Measurements from ENCODE around the gene LHX6.

Gene LHX6

DNA sequence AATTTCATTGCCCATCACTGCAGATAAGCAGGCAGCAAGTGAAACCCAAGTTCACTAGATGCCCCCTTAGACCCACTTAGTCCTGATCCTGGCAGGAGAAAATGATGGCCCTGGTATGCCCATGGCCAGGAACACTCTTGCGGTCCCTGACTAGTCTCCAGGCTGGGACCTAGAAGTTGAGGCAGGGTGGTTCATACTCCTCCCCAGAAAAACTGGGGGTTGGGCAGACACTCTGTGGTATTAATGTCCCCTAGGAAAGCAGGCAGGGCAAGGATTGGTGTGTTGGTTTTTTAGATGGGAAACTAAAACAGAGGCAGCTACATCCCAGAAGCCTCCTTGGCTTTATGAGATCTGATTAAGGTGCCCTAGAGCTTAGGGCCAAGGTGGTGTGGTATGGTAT, 13.1 kb downstream of the LHX6 start:
- DNase-seq: no peak

DNA sequence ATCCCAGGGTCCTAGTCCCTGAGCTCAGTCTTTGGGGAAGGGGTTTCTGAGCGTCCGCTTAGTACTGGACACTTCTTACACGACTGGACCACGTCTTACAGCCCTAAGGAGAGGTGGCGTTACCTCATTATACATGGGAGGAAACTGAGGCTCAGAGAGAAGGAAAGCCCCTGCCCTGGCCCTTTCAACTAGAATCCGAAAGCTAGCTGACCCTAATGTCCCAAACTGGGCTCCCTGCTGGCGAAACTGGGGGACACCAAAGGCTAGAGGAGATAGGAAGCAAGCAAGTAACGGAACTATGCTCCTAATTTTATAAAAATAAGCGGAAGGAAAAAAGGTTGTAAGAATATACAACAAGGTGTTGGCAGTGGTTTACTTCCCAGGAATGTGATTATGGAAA, 14.2 kb downstream of the LHX6 start:
- DNase-seq: no peak

- DNase-seq: peak; percentile 47 to 54
Measured at GRCh38 chr9:122213589-122214413, 15.0 kb downstream of the LHX6 start.

GRCh38 chr9:122213102-122213588, 15.6 kb downstream of the LHX6 start:
- no peak for DNase-seq

DNA sequence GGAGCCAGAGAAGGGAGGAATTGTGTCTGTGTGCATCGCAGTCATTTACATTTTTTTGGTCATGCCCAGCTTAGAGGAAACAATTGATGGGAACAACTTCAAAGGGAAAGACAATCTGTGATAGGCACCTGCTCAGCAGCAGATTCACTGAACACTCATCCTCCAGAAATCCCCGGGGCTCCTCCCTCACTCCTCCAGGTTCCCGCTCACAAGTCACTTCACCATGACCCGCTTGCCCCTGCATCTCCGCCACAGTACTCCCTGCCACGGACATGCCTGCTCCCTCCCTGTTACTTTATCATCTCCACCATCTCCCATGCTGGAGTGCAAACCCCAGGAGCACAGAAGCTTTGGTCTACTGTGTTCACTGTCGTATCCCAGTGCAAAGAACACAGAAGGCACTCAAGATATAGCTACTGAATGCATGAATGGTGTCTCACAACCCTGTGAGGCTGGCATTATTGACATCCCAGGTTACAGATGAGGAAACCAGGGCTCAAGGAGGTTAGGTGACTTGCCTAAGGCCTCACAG, 16.2 kb downstream of the LHX6 start:
- DNase-seq: no peak

- no peak for DNase-seq
Measured at GRCh38 chr9:122209451-122209850, 19.3 kb downstream of the LHX6 start.

DNA sequence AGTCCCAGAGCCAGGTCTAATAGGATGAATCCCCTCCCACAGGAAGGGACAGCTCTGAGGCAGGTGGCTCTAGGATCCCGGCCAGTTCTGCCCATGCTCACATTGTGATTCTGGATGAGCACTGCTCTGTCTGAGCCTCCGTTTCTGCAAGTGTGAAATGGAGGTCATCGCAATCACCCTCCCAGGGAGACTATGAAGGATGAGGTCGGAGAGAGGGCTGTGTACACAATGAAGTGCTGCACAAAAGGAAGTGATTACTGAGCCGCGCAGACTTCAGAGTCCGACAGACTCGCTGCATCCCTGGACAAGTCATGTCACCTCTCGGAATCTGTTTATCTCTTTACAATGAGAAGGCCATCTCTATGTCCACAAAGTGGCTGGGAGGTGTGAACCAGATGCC, 21.7 kb downstream of the LHX6 start:
- DNase-seq: no peak

DNA sequence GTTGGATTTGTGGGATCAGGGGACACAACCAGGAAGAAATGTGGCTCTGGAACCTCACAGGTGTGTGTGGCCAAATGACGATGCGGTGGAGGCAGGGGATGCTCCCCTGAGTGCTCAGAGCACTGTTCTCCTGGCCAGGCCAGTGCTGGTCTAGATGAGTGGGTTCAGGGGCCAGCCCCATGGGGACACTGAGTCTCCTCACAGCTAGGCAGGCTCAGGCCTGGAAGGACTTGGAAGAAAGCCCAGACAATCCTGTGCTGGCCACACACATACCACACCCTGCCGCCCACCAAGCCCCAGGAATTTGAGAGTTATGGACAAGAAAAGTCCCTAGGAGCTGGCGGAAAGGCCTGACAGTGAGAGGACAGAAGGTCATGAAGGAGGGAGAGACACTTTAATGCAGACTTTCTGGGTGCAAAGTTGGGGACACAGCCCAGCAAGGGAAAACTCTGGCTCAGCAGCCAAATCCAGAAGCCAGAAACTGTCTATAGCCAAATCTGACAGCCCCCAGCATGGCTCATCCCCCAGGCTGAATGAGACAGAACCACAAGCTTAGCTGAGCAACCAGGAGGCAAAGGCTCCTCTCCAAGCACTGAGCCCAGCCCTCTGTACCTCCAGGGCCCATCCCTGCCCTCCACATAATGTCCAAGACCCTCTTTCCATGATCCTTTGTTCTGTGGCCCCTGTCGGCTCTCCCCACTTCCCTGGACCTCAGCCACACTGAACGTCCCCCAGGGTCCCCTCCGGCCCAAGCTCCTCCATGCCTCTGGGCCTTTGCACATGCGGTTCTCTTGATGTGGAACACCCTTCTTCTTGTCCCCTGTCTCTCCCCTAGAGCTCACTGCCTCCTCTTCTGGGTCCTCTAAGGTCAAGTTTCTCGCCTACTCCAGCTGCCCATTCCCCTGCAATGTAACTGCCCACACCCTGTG, 22.4 kb downstream of the LHX6 start:
- no peak for DNase-seq

DNA sequence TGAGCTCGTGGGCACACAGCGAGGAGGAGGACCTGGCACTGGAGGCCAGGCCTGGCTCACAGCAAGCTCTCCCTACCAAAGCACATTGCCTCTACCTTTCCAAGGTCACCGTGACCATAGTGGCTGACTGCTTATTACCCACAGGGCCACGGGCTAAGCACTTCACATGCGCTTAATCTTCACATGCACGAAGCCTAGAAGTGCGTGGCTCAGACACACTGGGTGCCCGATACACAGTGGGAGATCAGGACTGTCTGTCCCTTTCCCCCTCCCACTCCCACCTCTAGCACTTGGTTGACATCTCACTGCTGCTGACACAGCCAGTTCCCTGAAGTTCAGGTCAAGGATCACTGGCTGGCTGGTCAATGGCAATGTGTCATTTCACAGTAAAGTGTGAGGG, 23.6 kb downstream of the LHX6 start:
- no peak for DNase-seq

GRCh38 chr9:122204491-122204890, 24.3 kb downstream of the LHX6 start:
- DNase-seq: no peak

DNA sequence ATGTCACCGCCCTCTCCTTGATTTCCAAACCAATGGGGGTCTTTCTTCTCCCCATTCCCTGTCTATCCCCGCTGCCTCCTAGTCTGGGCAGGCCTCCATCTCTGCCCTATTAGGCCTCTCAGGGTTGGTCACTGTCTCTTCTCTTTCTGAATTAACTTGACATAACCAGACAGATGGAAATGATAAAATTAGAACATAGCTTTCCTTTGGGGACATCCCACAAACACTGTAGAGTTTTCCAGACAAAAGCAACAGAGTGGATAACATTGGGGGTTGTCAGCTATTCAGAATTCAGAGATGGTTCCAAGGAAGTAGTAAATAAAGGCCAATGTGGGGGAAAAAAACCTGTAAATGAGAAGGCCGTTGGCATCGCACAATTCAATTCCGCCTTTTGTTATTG, 24.7 kb downstream of the LHX6 start:
- DNase-seq: no peak

- DNase-seq: no peak
Measured at GRCh38 chr9:122202111-122202510, 26.6 kb downstream of the LHX6 start.

DNA sequence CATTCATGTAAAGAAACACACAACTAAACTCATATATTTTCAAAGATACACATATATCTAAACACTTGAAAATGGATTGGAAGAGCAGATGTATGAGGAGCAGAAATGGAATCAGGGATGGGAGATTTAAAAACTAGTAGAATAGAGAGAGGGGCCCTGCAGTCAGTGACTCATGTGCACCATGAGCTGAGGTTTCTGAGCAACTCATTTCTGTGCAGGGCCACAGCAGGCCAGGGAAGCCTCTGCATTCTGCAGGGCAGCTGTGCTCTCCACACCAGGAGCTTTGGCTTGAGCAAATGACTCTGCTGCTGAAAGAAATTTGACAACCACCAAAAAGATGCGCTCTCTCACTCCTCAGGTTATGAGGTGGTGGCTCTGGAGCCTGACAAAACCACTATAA, 27.1 kb downstream of the LHX6 start:
- no peak for DNase-seq

- no peak for DNase-seq
Measured at GRCh38 chr9:122200960-122201595, 27.7 kb downstream of the LHX6 start.

- no peak for DNase-seq
Measured at GRCh38 chr9:122197882-122198281, 30.9 kb downstream of the LHX6 start.

DNA sequence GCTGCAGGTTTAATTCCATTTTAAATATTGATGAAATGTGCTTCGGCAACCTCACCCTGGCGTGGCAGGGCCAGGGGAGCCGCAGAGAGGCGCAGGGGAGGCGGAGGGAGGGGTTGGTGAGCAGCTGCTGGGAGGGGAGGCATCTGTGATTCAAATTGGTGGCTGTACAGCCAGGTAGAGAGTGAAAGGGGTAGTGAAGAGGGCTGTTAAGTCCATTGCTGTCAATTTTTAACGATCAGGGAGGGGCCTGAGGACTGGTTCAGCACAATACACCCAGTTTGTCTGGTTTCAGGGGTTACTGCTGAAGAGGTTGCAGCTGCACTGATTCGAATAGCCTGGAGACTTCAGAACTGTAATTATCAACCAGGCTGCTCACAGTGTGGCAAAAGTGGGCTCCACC, 31.3 kb downstream of the LHX6 start:
- no peak for DNase-seq

- DNase-seq: no peak
Measured at GRCh38 chr9:122195875-122196274, 32.9 kb downstream of the LHX6 start.

DNA sequence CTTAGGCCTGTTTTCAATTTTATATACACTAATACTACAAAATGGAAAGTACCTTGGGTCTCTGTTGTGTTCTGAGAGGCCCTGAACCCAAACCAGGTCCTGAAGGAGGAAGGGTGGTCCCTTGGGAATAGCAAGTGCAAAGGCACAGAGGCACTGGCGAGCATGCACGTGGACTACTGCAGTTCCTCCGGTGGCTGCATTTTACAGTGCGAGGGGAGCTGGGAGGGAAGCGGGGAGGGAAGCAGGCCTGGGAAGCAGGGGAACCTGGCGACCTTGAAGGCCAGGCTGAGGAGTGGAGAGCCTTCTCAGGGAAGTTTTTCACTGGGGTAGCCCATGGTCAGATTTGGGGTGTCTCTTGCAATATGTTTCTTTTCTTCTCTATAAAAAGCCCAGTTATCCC, 35.1 kb downstream of the LHX6 start:
- DNase-seq: no peak

DNA sequence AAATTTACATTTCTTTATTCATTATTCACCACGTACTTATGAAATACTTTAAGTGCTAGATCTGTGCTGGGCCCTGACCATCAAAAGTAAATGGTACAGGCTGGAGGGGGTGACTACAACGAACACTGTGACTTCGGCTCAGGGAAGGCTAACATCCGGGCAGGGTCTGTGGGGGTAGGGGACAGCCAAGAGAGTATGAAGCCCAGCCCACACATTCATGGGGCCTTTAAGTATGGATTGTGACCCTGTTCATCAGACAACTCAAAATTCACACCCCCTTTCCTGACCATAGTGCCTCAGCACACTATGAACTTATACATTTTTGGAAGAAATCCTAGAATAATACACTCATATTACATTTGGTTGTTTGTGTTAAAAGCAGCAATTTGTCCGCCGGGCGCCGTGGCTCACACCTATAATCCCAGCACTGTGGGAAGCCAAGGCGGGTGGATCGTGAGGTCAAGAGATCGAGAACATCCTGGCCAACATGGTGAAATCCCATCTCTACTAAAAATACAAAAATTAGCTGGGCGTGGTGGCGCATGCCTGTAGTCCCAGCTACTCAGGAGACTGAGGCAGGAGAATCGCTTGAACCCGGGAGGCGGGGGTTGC, 35.7 kb downstream of the LHX6 start:
- no peak for DNase-seq

- no peak for DNase-seq
Measured at GRCh38 chr9:122192261-122192875, 36.4 kb downstream of the LHX6 start.

DNA sequence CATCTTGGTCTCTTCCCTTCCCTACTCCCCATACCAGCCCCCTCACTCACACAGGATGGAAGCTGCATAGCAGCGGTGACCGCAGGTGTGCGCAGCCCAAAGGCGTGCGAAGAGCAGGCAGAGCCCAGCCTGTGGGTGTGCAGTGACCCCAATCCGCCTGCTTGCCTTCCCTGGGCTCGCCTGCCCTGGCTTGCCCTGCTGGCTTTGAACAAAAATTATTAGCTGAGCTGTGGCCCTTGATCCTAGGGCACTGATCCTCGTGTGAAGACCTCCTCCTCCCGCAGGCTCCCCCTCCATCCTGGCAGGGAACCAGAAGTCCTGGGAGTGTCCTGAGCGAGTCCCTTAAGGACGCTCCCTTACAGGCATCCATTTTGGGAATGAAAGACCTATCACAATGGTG, 37.2 kb downstream of the LHX6 start:
- no peak for DNase-seq

Data from CD4-positive, alpha-beta T cell treated with Interleukin-4 for 1 hour (primary cell).